ENCODE data around the gene PLCB1. TPM values are rescaled to one million over a fixed set of nuclear protein-coding genes. Genes with fewer than 3 reads are reported as not detected.

PLCB1 gene
- total RNA-seq, 4 donors from 2014 or later, result 72.9 to 115 (median 76.3) TPM

DNA sequence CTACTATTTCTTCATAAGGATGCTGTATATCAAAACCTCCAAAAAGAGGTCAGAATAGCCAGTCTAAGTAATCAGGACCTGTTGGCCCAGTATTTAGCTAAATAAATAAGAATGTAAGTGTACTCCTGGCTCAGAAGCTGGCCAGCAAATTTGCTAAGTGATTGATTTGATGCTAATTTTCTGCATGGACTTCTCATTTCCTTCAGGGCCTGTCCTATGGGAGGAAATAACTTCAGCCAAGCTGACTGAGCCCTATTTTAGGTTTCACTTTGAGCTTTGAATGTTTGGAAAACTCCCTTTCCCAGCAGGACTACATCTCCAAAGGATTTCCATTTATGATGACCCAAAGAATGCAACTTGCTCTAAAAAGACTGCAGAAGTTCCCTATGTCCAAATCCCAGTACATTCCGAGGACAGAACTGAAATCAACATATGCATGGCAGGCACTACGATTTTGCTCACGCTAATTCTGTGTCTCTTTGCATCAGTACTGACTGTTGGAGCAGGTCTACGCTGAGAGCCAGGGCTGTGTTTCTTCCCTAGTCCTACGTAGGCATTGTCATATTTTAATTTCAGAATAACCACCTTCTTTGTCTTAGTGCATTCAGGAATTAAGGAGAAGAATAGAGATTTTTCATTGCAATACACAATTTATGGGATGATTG lies 495.4 kb downstream of the PLCB1 start:
- Histone ChIP-seq H3K27ac (replicated peaks in 1 of 4) (peak overlapping the region; percentile 35 to 64 (median 38)), H3K4me1 (peaks cover 8 to 30% (median 21%) of the 10 kb centered on the region in 4 donors), H3K4me3 (peak overlapping the region; percentile 27 to 47 (median 32)), H3K9me3 (no peaks in the 10 kb centered on the region), H3K36me3 (peaks cover 0 to 7% (median 0%) of the 10 kb centered on the region in 4 donors), H3K27me3 (no peaks in the 10 kb centered on the region)
- intact Hi-C loops (cut with DNase I), result no loop called here
- 56% methylated on average over 5 of the region's 5 CpGs for WGBS
- TF ChIP-seq EP300 (IDR thresholded peaks at IDR 0.05) (no peak), POLR2AphosphoS5 (IDR thresholded peaks at IDR 0.05) (peak in 1 of 2 donors; percentile 10), CTCF (IDR thresholded peaks at IDR 0.05) (no peak), POLR2A (IDR thresholded peaks at IDR 0.05; ENCODE audit: low read depth) (no peak)
- DNase-seq (ENCODE audit: extremely low spot score), result no peak

GRCh38 chr20:8631271-8631670 lies 499.2 kb downstream of the PLCB1 start:
- H3K4me1 ChIP-seq, result peaks cover 8 to 22% (median 17%) of the 10 kb centered on the region in 4 donors
- no peaks in the 10 kb centered on the region for H3K27me3 ChIP-seq
- no peak overlapping the region for H3K27ac ChIP-seq (replicated peaks in 1 of 4)
- no peak overlapping the region for H3K4me3 ChIP-seq
- intact Hi-C loops (cut with DNase I), result no loop called here
- no peak for DNase-seq (ENCODE audit: extremely low spot score)
- H3K36me3 ChIP-seq, result peaks cover 0 to 7% (median 0%) of the 10 kb centered on the region in 4 donors
- TF ChIP-seq POLR2A (IDR thresholded peaks at IDR 0.05; ENCODE audit: low read depth), result no peak
- no peak for TF ChIP-seq EP300 (IDR thresholded peaks at IDR 0.05)
- TF ChIP-seq POLR2AphosphoS5 (IDR thresholded peaks at IDR 0.05), result no peak
- no peak for TF ChIP-seq CTCF (IDR thresholded peaks at IDR 0.05)
- H3K9me3 ChIP-seq, result no peaks in the 10 kb centered on the region
- 82% methylated on average over 1 of the region's 1 CpG for WGBS

DNA sequence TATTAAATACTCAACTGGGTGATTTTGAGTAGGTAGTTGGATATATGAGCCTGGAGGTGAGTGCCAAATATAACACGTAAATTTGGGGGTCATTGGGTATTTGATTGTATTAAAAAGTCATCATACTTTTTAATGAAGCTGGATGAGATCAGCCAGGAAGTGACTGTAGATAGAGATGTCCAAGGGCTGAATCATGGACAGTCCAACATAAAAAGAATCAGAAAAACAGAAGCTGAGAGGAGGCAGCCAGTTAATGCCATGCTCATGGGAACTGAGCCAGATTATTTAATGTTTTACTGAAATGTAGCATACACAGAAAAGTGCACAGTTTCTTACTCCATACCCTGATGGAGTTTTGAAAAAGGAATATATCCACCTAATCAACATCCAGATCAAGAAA lies 501.3 kb downstream of the PLCB1 start:
- H3K27me3 ChIP-seq, result no peaks in the 10 kb centered on the region
- TF ChIP-seq POLR2AphosphoS5 (IDR thresholded peaks at IDR 0.05) (no peak), EP300 (IDR thresholded peaks at IDR 0.05) (no peak), POLR2A (IDR thresholded peaks at IDR 0.05; ENCODE audit: low read depth) (no peak), CTCF (IDR thresholded peaks at IDR 0.05) (no peak)
- no peak for DNase-seq (ENCODE audit: extremely low spot score)
- no peaks in the 10 kb centered on the region for H3K9me3 ChIP-seq
- H3K27ac ChIP-seq (replicated peaks in 1 of 4), result no peak overlapping the region
- WGBS, result 63% methylated on average over 1 of the region's 1 CpG
- peaks cover 0 to 3% (median 0%) of the 10 kb centered on the region in 4 donors for H3K4me1 ChIP-seq
- intact Hi-C loops (cut with DNase I), result no loop called here
- no peak overlapping the region for H3K4me3 ChIP-seq
- H3K36me3 ChIP-seq, result peaks cover 0 to 6% (median 0%) of the 10 kb centered on the region in 4 donors

DNA sequence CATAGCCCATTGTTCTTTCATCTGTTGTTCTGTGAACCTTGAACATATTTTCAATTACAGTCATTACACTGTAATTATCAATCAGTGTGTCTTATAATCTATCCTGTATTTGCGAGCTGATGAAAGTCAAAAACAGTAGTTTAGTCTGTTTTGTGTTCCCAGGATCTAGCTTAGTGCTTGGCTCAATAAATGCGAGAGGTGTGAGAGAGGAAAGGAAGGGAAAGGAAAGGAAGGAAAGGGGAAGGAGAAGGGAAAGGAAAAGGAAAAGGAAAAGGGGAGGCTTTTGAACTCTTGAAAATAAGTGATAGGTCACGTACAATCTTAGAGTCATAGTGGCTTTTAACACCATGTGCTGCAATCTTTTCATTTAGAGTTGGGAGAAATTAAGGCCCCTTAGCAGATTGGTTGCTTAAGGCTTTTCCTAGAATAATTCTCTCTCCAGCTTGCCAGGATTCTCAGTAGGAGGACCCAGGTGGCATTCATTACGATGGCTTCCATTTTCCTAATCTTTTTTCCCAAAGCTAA lies 503.0 kb downstream of the PLCB1 start:
- H3K27me3 ChIP-seq, result no peaks in the 10 kb centered on the region
- no peaks in the 10 kb centered on the region for H3K36me3 ChIP-seq
- DNase-seq (ENCODE audit: extremely low spot score), result no peak
- intact Hi-C loops (cut with DNase I), result no loop called here
- 92% methylated on average over 4 of the region's 4 CpGs for WGBS
- no peaks in the 10 kb centered on the region for H3K9me3 ChIP-seq
- H3K27ac ChIP-seq (replicated peaks in 1 of 4), result no peak overlapping the region
- H3K4me3 ChIP-seq, result no peak overlapping the region
- TF ChIP-seq POLR2AphosphoS5 (IDR thresholded peaks at IDR 0.05) (no peak), EP300 (IDR thresholded peaks at IDR 0.05) (no peak), POLR2A (IDR thresholded peaks at IDR 0.05; ENCODE audit: low read depth) (no peak), CTCF (IDR thresholded peaks at IDR 0.05) (no peak)
- peaks cover 0 to 3% (median 0%) of the 10 kb centered on the region in 4 donors for H3K4me1 ChIP-seq

All from esophagus muscularis mucosa (tissue), 4 donors.